Esophagus squamous epithelium (tissue), 4 donors: ENCODE measurements around the gene ZMIZ1.

Experiments
- CTCF ChIP-seq, 6 experiments: fragments of 450-650 bp in 4 of 6; fragments of 200-600 bp in 2 of 6; sonication (generic) in 2 of 6; IDR thresholded peaks; one replicate each; pipeline ENCODE4 v1.5.1; 2016 to 2019; ENCODE audit warnings: antibody characterized with exemption in 6 of 6, mild to moderate bottlenecking in 4 of 6, moderate library complexity in 4 of 6
- POLR2A ChIP-seq, 4 donors: fragments of 450-650 bp; IDR thresholded peaks; one replicate each; pipeline ENCODE4 v1.6.1; 2017; ENCODE audit warnings: antibody characterized with exemption in 4 of 4, mild to moderate bottlenecking in 4 of 4, moderate library complexity in 3 of 4

DNA sequence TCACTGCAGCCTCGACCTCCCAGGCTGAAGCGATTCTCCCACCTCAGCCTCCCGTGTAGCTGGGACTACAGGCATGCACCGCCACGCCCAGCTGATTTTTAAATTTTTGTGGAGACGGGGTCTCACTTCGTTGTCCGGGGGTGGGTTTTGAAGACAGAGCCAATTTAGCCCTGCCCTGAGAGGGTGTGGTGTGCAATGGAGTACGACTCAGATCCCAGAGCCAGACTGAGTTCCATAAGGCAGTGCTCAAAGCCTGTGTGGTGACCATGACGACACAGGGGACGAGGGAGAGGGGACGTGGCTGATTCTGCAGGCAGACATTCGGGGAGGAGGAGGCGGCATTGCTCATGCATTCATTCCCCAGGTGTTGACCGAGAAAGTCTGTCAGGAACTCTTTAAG is 72.1 kb downstream of the ZMIZ1 start:
- TF ChIP-seq CTCF (IDR thresholded peaks at IDR 0.05) (no peak), POLR2A (IDR thresholded peaks at IDR 0.05) (no peak)
